ENCODE measurements around the gene CBX8.

CBX8 gene

GRCh38 chr17:79748295-79749099 is 48.4 kb downstream of the CBX8 start:
- no peak for DNase-seq

- DNase-seq, result no peak
These were observed 49.2 kb downstream of the CBX8 start for GRCh38 chr17:79747508-79748294.

DNA sequence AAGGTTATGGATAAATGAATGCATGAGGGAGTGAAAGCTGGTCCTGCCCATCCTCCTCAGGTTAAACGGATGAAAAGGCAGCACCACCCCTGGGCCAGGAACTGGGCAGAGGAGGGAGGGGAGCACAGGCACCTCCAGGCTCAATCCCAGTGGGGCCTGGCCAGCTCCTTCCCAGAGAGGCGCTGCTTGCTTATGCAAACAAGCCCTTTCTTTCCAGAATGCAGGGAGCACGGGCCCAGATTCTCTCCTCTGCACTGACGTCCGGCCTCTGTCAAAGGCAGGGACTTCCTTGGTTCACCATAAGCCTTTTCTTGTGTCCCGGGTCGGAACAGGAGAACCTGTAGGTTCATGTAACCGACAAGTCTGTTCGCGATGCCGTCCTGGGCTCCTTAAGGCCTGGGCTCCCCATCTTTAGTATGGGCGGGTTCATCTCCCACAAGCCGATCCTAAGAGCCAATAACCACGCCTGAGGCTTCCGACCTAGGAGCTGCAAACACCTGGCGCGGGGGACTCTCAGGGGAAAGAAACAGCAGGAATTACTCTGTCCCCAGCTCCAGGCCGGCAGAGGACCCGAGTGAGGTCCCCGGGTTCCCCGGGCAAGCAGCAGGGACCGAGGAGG is 49.9 kb downstream of the CBX8 start:
- DNase-seq, result no peak

DNA sequence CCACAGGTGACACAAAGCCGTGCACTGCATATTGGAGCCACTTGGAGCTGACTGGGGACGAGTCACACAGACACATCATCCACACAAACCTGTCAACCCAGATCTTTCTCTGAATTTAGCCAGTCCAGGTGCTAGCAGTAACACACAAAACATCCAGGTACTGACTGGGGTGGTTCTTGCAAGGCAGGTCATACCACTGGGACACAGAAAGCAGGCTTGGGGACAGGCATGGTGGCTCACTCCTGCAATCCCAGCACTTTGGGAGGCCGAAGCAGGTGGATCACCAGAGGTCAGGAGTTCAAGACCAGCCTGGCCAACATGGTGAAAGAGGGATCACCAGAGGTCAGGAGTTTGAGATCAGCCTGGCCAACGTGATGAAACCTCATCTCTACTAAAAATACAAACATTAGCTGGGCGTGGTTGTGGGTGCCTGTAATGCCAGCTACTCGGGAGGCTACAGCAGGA is 51.2 kb downstream of the CBX8 start:
- no peak for DNase-seq

DNA sequence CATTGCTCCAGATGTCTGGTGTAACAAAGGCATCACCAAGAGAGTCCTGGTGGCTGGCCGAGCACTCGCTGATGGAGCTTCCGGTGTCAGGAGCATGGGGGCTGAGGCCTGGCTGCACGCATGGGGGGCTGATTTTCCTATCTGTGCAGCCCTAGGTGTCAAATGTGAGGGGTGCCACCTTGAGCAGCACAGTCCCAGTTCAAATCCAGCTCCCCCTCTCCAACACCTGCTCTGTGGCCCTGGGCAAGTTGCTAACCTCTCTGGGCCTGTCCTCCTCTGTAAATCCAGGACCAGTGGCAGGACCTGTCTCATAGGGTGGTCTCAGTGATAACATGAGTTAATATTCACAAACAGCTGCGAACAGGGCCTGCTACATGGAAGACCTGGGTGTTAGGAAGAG is 53.3 kb downstream of the CBX8 start:
- DNase-seq, result no peak

GRCh38 chr17:79742951-79743476 is 53.9 kb downstream of the CBX8 start:
- DNase-seq, result no peak

- DNase-seq, result no peak
These were observed 54.3 kb downstream of the CBX8 start for GRCh38 chr17:79742589-79742918.
